GM23338 (cell line): ENCODE measurements around the gene FHIT. TPM values are rescaled to one million over a fixed set of nuclear protein-coding genes. Genes with fewer than 3 reads are reported as not detected.

ENCODE experiments used
- ATAC-seq: fragments of 200-7000 bp; cut with Tn5 transposase; 3 replicates; pipeline ENCODE4 v1.9.1; 2020
- DNase-seq: peaks from one replicate; pipeline ENCODE4 v3.0.0-alpha.2; 2015; ENCODE audit warnings: low spot score
- H2AFZ ChIP-seq: fragments of 200-600 bp; sonication (generic); 2 replicates; pipeline ENCODE4 v1.8.0; 2016; ENCODE audit warnings: antibody characterized with exemption, mild to moderate bottlenecking, moderate library complexity
- H3F3A ChIP-seq: fragments of 200-600 bp; sonication (generic); replicated peaks from 2 replicates; pipeline ENCODE4 v1.8.0; 2017; ENCODE audit warnings: antibody characterized with exemption, mixed run types, low read depth
- H3K27ac ChIP-seq: fragments of 200-600 bp; sonication (generic); 2 replicates; pipeline ENCODE4 v1.6.1; 2016; ENCODE audit warnings: low read depth
- H3K27me3 ChIP-seq: fragments of 200-600 bp; sonication (generic); 2 replicates; pipeline ENCODE4 v1.8.0; 2016; ENCODE audit warnings: mild to moderate bottlenecking, mixed run types, moderate library complexity; ENCODE audit not compliant: insufficient read depth
- H3K36me3 ChIP-seq: fragments of 200-600 bp; sonication (generic); 2 replicates; pipeline ENCODE4 v1.8.0; 2016; ENCODE audit warnings: mild to moderate bottlenecking; ENCODE audit not compliant: insufficient read depth
- H3K4me1 ChIP-seq: fragments of 200-600 bp; sonication (generic); 2 replicates; pipeline ENCODE4 v1.8.0; 2016; ENCODE audit warnings: mild to moderate bottlenecking, moderate library complexity; ENCODE audit not compliant: insufficient read depth
- H3K4me2 ChIP-seq: fragments of 200-600 bp; sonication (generic); 2 replicates; pipeline ENCODE4 v1.7.1; 2017; ENCODE audit warnings: mixed run types
- H3K4me3 ChIP-seq: fragments of 200-600 bp; sonication (generic); 2 replicates; pipeline ENCODE4 v1.6.1; 2016; ENCODE audit warnings: mixed run types
- H3K79me2 ChIP-seq: fragments of 200-600 bp; sonication (generic); replicated peaks from 2 replicates; pipeline ENCODE4 v1.8.0; 2017; ENCODE audit warnings: mild to moderate bottlenecking; ENCODE audit not compliant: insufficient read depth
- H3K9me2 ChIP-seq: fragments of 200-600 bp; sonication (generic); 2 replicates; pipeline ENCODE4 v1.8.0; 2017; ENCODE audit not compliant: insufficient read depth
- H4K20me1 ChIP-seq: fragments of 200-600 bp; sonication (generic); replicated peaks from 2 replicates; pipeline ENCODE4 v1.8.0; 2017; ENCODE audit warnings: mild to moderate bottlenecking; ENCODE audit not compliant: insufficient read depth
- H3K27ac Mint-ChIP-seq: 2 replicates; pipeline ENCODE4 v1.8.0; 2020; ENCODE audit warnings: inconsistent platforms, mild to moderate bottlenecking, moderate library complexity, mixed read lengths
- H3K27me3 Mint-ChIP-seq: 3 replicates; pipeline ENCODE4 v1.8.0; 2022; ENCODE audit warnings: low read depth, mild to moderate bottlenecking, moderate library complexity, mixed read lengths, inconsistent platforms; ENCODE audit not compliant: insufficient read depth, poor library complexity
- H3K36me3 Mint-ChIP-seq: 3 replicates; pipeline ENCODE4 v1.8.0; 2021; ENCODE audit warnings: low read depth, mild to moderate bottlenecking, inconsistent platforms, moderate library complexity, mixed read lengths
- H3K4me1 Mint-ChIP-seq: 3 replicates; pipeline ENCODE4 v1.8.0; 2020; ENCODE audit warnings: mild to moderate bottlenecking, inconsistent platforms, mixed read lengths
- H3K4me3 Mint-ChIP-seq: 3 replicates; pipeline ENCODE4 v1.8.0; 2021; ENCODE audit warnings: moderate library complexity, mild to moderate bottlenecking, inconsistent platforms, mixed read lengths
- H3K9me3 Mint-ChIP-seq: 3 replicates; pipeline ENCODE4 v1.8.0; 2020; ENCODE audit warnings: moderate library complexity, mild to moderate bottlenecking, inconsistent platforms, mixed read lengths
- CREB1 ChIP-seq: fragments of 250-450 bp; sonication (Bioruptor Pico); IDR thresholded peaks from 2 replicates; pipeline ENCODE4 v1.5.0; 2020; ENCODE audit warnings: low read depth, mild to moderate bottlenecking, moderate library complexity
- ETS1 ChIP-seq: IDR thresholded peaks from 2 replicates; pipeline ENCODE4 v1.6.1; 2016; ENCODE audit warnings: antibody characterized with exemption
- EZH2phosphoT487 ChIP-seq: fragments of 200-600 bp; sonication (generic); IDR thresholded peaks from one replicate; pipeline ENCODE4 v1.8.1; 2018; ENCODE audit warnings: antibody characterized with exemption; ENCODE audit not compliant: unreplicated experiment
- REST ChIP-seq: IDR thresholded peaks from one replicate; pipeline ENCODE4 v1.6.1; 2018; ENCODE audit warnings: antibody characterized with exemption; ENCODE audit not compliant: unreplicated experiment
- STAT1 ChIP-seq: IDR thresholded peaks from one replicate; pipeline ENCODE4 v1.6.1; 2016; ENCODE audit warnings: antibody characterized with exemption; ENCODE audit not compliant: unreplicated experiment
- ZNF114 ChIP-seq: fragments of 250-450 bp; sonication (Bioruptor Pico); IDR thresholded peaks from 2 replicates; pipeline ENCODE4 v1.5.0; 2020; ENCODE audit warnings: mild to moderate bottlenecking, moderate library complexity
- ZNF462 ChIP-seq: fragments of 250-450 bp; sonication (Bioruptor Pico); IDR thresholded peaks from 2 replicates; pipeline ENCODE4 v1.5.0; 2020; ENCODE audit warnings: mild to moderate bottlenecking, moderate library complexity
- polyA plus RNA-seq: library from polyadenylated mRNA; unstranded; fragments of >200 nt; fragmentation: Nextera tagmentation; extraction: Ambion mirVana; gene quantifications from 2 replicates; pipeline ENCODE4 v1.2.1, GENCODE V29; 2016
- total RNA-seq: library from RNA; depleted of rRNA; stranded (reverse); fragments of >200 nt; shearing (Covaris generic); gene quantifications from 2 replicates; pipeline ENCODE4 v1.2.3, GENCODE V29; 2014

The FHIT gene
- total and polyA plus RNA-seq, 2 experiments from 2014 or later, result 3.0 to 8.3 TPM

- TF ChIP-seq ZNF462 (CRISPR knock-in tag) (no peak), EZH2phosphoT487 (no peak)
Measured at GRCh38 chr3:59771768-59772181, 1479.5 kb downstream of the FHIT start (continued).

GRCh38 chr3:59769127-59769750 is 1482.0 kb downstream of the FHIT start:
- Histone ChIP-seq H3K4me2 (no peak overlapping the region), H3K4me3 (no peak overlapping the region)
- H3K4me1 Mint-ChIP-seq, result no peaks in the 10 kb centered on the region
- TF ChIP-seq STAT1 (no peak), REST (no peak), ETS1 (no peak), CREB1 (CRISPR knock-in tag) (no peak), ZNF114 (CRISPR knock-in tag) (no peak)

More at GRCh38 chr3:59769127-59769750, 1482.0 kb downstream of the FHIT start:
- H3K4me3 Mint-ChIP-seq, result no peak overlapping the region
- H3K36me3 Mint-ChIP-seq, result no peaks in the 10 kb centered on the region
- H3K9me2 ChIP-seq, result no peaks in the 10 kb centered on the region
- H3K9me3 Mint-ChIP-seq, result no peaks in the 10 kb centered on the region
- DNase-seq (no peak), ATAC-seq (no peak)
- no peaks in the 10 kb centered on the region for H4K20me1 ChIP-seq
- no peak overlapping the region for H3K27ac Mint-ChIP-seq
- no peaks in the 10 kb centered on the region for H3F3A ChIP-seq
- H3K27ac ChIP-seq, result no peak overlapping the region
- H3K36me3 ChIP-seq, result no peaks in the 10 kb centered on the region
- H3K27me3 ChIP-seq, result no peaks in the 10 kb centered on the region
- peaks cover 2% of the 10 kb centered on the region for H3K27me3 Mint-ChIP-seq
- H2AFZ ChIP-seq, result no peak overlapping the region
- H3K4me1 ChIP-seq, result no peaks in the 10 kb centered on the region
- H3K79me2 ChIP-seq, result no peaks in the 10 kb centered on the region
